ENCODE results near the gene SMARCB1.

The SMARCB1 gene

DNA sequence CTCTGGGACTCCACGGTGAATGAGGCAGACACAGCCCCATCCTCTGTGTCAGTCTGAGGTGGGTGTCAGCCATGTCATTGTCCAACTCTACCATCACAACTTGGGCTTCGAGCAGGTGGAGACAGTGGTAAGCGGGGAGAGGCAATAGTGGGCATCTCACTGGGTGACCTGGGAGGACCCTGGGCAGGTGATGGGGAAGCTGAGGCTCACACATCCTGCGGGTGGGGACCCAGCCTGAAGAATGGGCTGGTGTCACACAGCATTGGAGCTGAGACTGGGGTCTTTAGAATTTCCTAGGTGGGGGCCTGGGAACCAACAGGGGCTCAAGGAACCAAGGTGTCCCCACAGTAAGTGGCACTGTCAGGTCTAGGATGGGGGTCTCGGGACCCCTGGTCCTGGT is 7.0 kb upstream of the SMARCB1 start:
- H3K27me3 ChIP-seq (ENCODE audit: low read depth): no peaks in the 10 kb centered on the region
- no peaks in the 10 kb centered on the region for H3K36me3 ChIP-seq (replicated peaks)
- H3K9me3 ChIP-seq: no peaks in the 10 kb centered on the region
- no peak for DNase-seq (ENCODE audit: low spot score in 2 of 2)
- no peaks in the 10 kb centered on the region for H3K4me1 ChIP-seq
- H3K4me3 ChIP-seq: no peak overlapping the region
- in situ Hi-C loops (cut with MboI; ENCODE audit: low sequenced_read_pairs): loop anchor here (10.0 kb wide), 1 partner anchor 55 kb away; the partner anchor contains the start of gene DERL3

DNA sequence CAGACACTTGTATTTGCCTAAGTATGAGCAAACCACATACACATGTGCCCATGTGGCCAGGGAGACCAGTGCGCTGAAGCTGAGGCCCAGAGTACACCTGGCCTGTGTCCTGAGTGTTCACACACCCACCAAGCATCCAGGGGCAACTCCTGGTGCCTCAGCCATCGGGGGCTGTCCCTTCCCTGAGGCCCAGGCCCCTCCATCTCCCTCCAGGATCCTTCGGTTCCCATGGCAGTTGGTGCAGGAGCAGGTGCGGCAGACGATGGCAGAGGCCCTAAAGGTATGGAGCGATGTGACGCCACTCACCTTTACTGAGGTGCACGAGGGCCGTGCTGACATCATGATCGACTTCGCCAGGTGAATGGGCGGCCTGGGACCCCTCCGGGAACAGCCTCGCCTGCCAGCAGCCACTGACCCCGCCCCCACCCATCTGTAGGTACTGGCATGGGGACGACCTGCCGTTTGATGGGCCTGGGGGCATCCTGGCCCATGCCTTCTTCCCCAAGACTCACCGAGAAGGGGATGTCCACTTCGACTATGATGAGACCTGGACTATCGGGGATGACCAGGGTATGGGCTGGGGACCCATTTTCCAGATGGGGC is 6.5 kb upstream of the SMARCB1 start:
- in situ Hi-C loops (cut with MboI; ENCODE audit: low sequenced_read_pairs): no loop called here
- no peak for DNase-seq (ENCODE audit: low spot score in 2 of 2)
- Histone ChIP-seq H3K4me3 (no peak overlapping the region), H3K9me3 (no peaks in the 10 kb centered on the region), H3K27me3 (ENCODE audit: low read depth) (no peaks in the 10 kb centered on the region), H3K4me1 (no peaks in the 10 kb centered on the region), H3K36me3 (replicated peaks) (no peaks in the 10 kb centered on the region)

DNA sequence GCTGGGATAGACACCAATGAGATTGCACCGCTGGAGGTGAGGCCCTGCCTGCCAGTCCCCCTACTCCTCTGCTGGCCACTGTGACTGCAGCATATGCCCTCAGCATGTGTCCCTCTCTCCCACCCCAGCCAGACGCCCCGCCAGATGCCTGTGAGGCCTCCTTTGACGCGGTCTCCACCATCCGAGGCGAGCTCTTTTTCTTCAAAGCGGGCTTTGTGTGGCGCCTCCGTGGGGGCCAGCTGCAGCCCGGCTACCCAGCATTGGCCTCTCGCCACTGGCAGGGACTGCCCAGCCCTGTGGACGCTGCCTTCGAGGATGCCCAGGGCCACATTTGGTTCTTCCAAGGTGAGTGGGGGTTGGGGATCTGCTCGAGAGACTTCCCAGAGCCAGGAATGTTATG is 5.7 kb upstream of the SMARCB1 start:
- Histone ChIP-seq H3K4me3 (no peak overlapping the region), H3K9me3 (no peaks in the 10 kb centered on the region), H3K4me1 (no peaks in the 10 kb centered on the region), H3K27me3 (ENCODE audit: low read depth) (no peaks in the 10 kb centered on the region), H3K36me3 (replicated peaks) (no peaks in the 10 kb centered on the region)
- no peak for DNase-seq (ENCODE audit: low spot score in 2 of 2)
- in situ Hi-C loops (cut with MboI; ENCODE audit: low sequenced_read_pairs): no loop called here

DNA sequence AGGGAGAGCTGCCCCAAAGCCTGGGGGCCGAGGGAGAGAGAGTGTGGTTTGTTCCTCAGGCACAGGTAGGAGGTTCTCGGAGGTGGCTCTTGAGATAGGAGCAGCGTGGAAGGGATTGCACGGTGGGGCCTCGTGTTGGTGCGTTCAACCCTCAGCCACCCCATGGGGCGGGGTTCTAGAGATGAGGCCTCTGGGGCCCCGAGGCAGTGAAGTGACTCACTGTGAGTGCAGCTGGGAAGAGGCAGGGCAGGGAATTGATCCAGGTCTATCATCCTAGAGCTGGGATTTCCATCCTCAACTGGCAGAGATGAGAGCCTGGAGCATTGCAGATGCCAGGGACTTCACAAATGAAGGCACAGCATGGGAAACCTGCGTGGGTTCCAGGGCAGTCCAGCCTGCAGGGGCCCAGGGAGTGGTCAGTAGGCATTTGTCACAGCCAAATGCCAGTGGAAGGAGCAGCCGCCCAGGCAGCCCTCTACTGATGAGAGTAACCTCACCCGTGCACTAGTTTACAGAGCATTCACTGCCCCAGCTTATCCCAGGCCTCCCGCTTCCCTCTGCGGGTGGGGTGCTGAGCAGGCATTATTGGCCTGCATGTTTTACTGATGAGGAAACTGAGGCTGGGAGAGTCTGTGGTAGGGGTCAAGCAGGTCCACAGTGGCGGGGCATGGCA is 5.1 kb upstream of the SMARCB1 start:
- Histone ChIP-seq H3K9me3 (no peaks in the 10 kb centered on the region), H3K27me3 (ENCODE audit: low read depth) (no peaks in the 10 kb centered on the region), H3K36me3 (replicated peaks) (no peaks in the 10 kb centered on the region), H3K4me1 (peaks cover 5% of the 10 kb centered on the region), H3K4me3 (no peak overlapping the region)
- no peak for DNase-seq (ENCODE audit: low spot score in 2 of 2)
- in situ Hi-C loops (cut with MboI; ENCODE audit: low sequenced_read_pairs): no loop called here

DNA sequence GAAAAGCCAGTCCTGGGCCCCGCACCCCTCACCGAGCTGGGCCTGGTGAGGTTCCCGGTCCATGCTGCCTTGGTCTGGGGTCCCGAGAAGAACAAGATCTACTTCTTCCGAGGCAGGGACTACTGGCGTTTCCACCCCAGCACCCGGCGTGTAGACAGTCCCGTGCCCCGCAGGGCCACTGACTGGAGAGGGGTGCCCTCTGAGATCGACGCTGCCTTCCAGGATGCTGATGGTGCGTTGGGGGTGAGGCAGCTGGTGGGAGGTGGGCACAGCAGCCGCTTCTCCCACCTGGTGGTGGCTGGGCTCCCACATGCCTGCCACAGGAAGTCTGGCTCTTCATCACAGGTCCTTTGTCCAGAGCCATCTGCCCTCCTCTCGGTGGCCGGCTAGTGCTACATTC is 4.5 kb upstream of the SMARCB1 start:
- Histone ChIP-seq H3K27me3 (ENCODE audit: low read depth) (no peaks in the 10 kb centered on the region), H3K4me3 (no peak overlapping the region), H3K36me3 (replicated peaks) (peaks cover 3% of the 10 kb centered on the region), H3K4me1 (peaks cover 5% of the 10 kb centered on the region), H3K9me3 (no peaks in the 10 kb centered on the region)
- in situ Hi-C loops (cut with MboI; ENCODE audit: low sequenced_read_pairs): no loop called here
- no peak for DNase-seq (ENCODE audit: low spot score in 2 of 2)

DNA sequence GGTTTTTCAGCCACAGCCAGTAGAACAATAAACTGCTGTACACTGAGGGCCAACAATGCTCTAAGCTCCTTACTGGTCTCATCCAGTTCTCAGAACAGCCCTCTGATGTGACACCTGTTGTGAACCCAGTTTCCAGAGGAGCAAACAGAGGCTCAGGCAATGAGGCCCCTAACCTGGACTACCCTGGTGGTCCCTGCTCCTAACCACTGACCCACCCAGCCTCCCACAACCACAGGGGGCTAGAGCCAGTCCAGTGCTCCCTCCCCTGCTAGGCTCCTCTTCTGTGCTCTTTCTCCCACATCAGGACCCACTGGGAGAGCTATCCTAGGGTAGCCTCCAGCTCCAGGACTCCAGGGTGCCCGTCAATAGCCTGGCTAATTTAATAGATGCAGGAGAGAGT is 4.1 kb upstream of the SMARCB1 start:
- Histone ChIP-seq H3K4me1 (peaks cover 7% of the 10 kb centered on the region), H3K9me3 (no peaks in the 10 kb centered on the region), H3K27me3 (ENCODE audit: low read depth) (no peaks in the 10 kb centered on the region), H3K4me3 (no peak overlapping the region), H3K36me3 (replicated peaks) (peaks cover 3% of the 10 kb centered on the region)
- DNase-seq (ENCODE audit: low spot score in 2 of 2): no peak
- in situ Hi-C loops (cut with MboI; ENCODE audit: low sequenced_read_pairs): no loop called here

DNA sequence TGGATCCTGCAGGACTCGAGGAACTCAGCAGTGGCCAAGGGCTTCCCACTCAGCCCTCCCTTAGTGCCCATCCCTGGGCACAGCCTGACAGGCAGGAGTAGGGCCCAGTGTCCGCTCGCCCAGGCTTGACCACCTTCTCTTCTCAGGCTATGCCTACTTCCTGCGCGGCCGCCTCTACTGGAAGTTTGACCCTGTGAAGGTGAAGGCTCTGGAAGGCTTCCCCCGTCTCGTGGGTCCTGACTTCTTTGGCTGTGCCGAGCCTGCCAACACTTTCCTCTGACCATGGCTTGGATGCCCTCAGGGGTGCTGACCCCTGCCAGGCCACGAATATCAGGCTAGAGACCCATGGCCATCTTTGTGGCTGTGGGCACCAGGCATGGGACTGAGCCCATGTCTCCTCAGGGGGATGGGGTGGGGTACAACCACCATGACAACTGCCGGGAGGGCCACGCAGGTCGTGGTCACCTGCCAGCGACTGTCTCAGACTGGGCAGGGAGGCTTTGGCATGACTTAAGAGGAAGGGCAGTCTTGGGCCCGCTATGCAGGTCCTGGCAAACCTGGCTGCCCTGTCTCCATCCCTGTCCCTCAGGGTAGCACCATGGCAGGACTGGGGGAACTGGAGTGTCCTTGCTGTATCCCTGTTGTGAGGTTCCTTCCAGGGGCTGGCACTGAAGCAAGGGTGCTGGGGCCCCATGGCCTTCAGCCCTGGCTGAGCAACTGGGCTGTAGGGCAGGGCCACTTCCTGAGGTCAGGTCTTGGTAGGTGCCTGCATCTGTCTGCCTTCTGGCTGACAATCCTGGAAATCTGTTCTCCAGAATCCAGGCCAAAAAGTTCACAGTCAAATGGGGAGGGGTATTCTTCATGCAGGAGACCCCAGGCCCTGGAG is 3.3 kb upstream of the SMARCB1 start:
- Histone ChIP-seq H3K4me1 (peaks cover 12% of the 10 kb centered on the region), H3K36me3 (replicated peaks) (peaks cover 5% of the 10 kb centered on the region), H3K4me3 (no peak overlapping the region), H3K27me3 (ENCODE audit: low read depth) (no peaks in the 10 kb centered on the region), H3K9me3 (no peaks in the 10 kb centered on the region)
- no peak for DNase-seq (ENCODE audit: low spot score in 2 of 2)
- in situ Hi-C loops (cut with MboI; ENCODE audit: low sequenced_read_pairs): no loop called here

DNA sequence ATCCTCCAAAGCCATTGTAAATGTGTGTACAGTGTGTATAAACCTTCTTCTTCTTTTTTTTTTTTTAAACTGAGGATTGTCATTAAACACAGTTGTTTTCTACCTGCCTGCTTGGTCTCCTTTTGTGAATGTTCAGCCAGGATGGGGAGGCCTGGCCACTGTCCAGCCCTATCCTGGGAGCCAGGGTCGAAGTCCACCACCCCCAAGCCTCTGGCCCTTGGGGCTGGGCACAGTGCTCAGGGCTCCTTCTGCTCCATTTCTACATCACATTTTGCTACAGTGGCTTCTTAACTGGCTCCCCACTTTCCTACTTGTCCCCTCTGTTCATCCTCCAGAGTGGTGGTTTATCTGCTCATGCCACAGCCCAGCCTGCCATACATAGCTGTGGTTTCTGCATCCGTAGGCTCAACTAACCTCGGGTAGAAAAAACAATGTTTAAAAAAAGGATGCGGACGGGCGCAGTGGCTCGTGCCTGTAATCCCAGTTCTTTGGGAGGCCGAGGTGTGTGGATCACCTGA is 2.5 kb upstream of the SMARCB1 start:
- no peak overlapping the region for H3K4me3 ChIP-seq
- H3K9me3 ChIP-seq: no peaks in the 10 kb centered on the region
- no peaks in the 10 kb centered on the region for H3K27me3 ChIP-seq (ENCODE audit: low read depth)
- DNase-seq (ENCODE audit: low spot score in 2 of 2): no peak
- in situ Hi-C loops (cut with MboI; ENCODE audit: low sequenced_read_pairs): no loop called here
- H3K4me1 ChIP-seq: peaks cover 15% of the 10 kb centered on the region
- peaks cover 6% of the 10 kb centered on the region for H3K36me3 ChIP-seq (replicated peaks)

DNA sequence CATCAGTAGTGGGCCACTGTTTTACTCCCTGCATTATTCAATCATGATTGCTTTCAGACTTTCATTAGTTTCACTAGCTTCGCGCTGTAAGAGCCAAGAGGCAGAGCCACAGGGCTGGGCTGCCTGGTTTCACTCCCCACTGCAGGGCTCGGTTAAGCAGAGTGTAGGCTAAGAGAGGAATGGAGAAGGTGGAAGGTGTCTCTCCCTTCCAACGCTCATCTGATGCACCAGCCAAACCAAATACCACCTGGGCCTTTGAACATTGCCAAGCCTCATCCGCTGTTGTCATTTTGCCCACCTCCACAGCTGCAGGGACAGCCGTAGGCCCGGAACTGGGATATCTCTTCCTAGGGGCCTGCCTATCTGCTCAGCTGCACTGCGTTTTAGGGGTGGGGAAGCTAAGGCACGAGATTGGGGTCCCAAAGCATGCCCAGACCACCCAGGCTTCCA is 480 bp upstream of the SMARCB1 start:
- Histone ChIP-seq H3K36me3 (replicated peaks) (peaks cover 19% of the 10 kb centered on the region), H3K4me3 (peak overlapping the region; percentile 97), H3K4me1 (peaks cover 18% of the 10 kb centered on the region), H3K27me3 (ENCODE audit: low read depth) (no peaks in the 10 kb centered on the region), H3K9me3 (no peaks in the 10 kb centered on the region)
- in situ Hi-C loops (cut with MboI; ENCODE audit: low sequenced_read_pairs): no loop called here
- no peak for DNase-seq (ENCODE audit: low spot score in 2 of 2)

DNA sequence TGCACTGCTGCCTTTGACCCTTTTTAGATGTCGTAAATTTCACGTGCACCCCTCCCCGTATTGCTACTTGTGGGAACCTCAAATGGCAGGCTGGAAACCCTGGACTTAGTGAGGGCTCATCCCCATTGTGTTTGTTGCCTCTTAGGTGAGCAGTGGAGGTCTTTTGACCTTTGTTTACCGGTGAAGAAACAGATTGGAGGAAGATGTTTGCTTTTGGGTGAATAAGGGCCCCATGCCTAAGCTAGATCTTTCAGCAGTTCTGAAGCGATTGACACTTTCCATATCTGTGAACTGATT is 782 bp downstream of the SMARCB1 start:
- in situ Hi-C loops (cut with MboI; ENCODE audit: low sequenced_read_pairs): no loop called here
- H3K9me3 ChIP-seq: no peaks in the 10 kb centered on the region
- peaks cover 18% of the 10 kb centered on the region for H3K4me1 ChIP-seq
- H3K27me3 ChIP-seq (ENCODE audit: low read depth): no peaks in the 10 kb centered on the region
- no peak for DNase-seq (ENCODE audit: low spot score in 2 of 2)
- H3K4me3 ChIP-seq: peak overlapping the region; percentile 97
- peaks cover 31% of the 10 kb centered on the region for H3K36me3 ChIP-seq (replicated peaks)

DNA sequence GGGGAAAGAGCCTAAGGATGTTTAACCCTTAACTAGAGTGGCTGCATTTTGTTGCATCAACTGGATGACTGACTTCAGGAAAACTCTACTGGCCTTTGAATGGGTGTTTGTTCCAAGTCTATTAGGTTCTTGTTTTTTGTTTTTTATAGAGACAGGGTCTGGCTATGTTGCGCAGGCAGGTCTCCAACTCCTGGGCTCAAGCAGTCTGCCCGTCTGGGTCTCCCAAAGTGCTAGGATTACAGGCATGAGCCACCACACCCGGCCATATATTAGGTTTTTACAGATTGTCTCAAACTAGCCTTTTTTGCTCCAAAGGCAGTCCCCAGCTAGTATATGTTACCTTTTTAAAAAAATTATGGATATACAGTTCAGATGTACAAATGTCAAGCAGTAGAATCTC is 1.1 kb downstream of the SMARCB1 start:
- H3K36me3 ChIP-seq (replicated peaks): peaks cover 35% of the 10 kb centered on the region

DNA sequence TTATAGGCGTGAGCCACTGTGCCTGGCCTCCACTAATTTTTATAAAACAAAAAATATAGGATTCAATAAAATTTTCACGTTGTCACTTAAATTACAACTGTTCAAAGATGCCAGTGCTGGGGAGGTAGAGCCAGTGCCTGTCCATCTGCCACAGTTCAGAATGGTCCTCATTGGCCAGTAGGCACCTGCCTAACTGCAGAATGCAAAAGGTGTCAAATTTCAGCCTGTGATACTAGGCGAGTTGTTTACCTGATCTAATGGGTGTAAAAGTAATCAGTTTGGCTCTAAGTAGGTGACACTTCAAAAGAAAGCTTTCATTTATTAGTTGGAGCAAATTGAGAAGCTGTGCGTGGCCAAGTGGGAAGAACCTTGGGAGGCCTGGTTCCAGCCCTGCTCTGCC is 2.4 kb downstream of the SMARCB1 start:
- H3K4me3 ChIP-seq: no peak overlapping the region
- no peak for DNase-seq (ENCODE audit: low spot score in 2 of 2)
- no peaks in the 10 kb centered on the region for H3K27me3 ChIP-seq (ENCODE audit: low read depth)
- in situ Hi-C loops (cut with MboI; ENCODE audit: low sequenced_read_pairs): no loop called here
- H3K9me3 ChIP-seq: no peaks in the 10 kb centered on the region
- H3K36me3 ChIP-seq (replicated peaks): peaks cover 44% of the 10 kb centered on the region
- H3K4me1 ChIP-seq: peaks cover 18% of the 10 kb centered on the region

More for the DNA sequence above, 1.1 kb downstream of the SMARCB1 start:
- Histone ChIP-seq H3K27me3 (ENCODE audit: low read depth) (no peaks in the 10 kb centered on the region), H3K9me3 (no peaks in the 10 kb centered on the region), H3K4me3 (peak overlapping the region; percentile 97), H3K4me1 (peaks cover 18% of the 10 kb centered on the region)
- no peak for DNase-seq (ENCODE audit: low spot score in 2 of 2)
- in situ Hi-C loops (cut with MboI; ENCODE audit: low sequenced_read_pairs): no loop called here

DNA sequence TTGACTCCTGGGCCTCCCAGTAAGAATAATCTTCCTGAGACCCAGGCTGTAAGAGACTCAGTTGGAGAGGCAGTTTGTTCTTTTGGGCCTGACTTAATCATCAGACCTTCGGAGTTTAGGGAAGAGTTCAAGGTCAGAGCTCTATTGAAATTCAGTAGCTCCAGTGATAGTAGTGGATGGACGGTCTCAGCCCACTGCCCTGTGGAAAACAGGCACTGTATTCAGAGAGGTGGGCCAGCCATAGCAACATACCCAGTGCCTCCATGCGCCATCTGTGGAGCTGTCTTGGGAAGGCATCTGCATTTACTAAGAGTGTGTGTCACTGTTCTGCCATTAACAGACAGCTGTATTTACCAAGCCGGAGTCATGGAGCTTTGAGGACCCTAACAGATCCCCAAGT is 2.9 kb downstream of the SMARCB1 start:
- Histone ChIP-seq H3K36me3 (replicated peaks) (peaks cover 49% of the 10 kb centered on the region), H3K9me3 (no peaks in the 10 kb centered on the region), H3K4me1 (peaks cover 18% of the 10 kb centered on the region), H3K27me3 (ENCODE audit: low read depth) (no peaks in the 10 kb centered on the region), H3K4me3 (no peak overlapping the region)
- no peak for DNase-seq (ENCODE audit: low spot score in 2 of 2)
- in situ Hi-C loops (cut with MboI; ENCODE audit: low sequenced_read_pairs): no loop called here
